Upper lobe of right lung (tissue), 1 donor: Measurements from ENCODE around the gene CHMP4B. TPM values are rescaled to one million over a fixed set of nuclear protein-coding genes. Genes with fewer than 3 reads are reported as not detected.

Experiments used
- ATAC-seq: fragments of 200-7000 bp; cut with Tn5 transposase; one replicate; pipeline ENCODE4 v1.9.1; 2020; ENCODE audit warnings: mild to moderate bottlenecking, moderate library complexity
- DNase-seq: peaks from one replicate; pipeline ENCODE4 v3.0.0-alpha.2; 2020
- H3K27ac ChIP-seq: fragments of 200-600 bp; one replicate; pipeline ENCODE4 v1.8.0; 2022
- H3K27me3 ChIP-seq: fragments of 200-600 bp; one replicate; pipeline ENCODE4 v1.8.0; 2022; ENCODE audit warnings: mild to moderate bottlenecking
- H3K36me3 ChIP-seq: fragments of 200-600 bp; one replicate; pipeline ENCODE4 v1.8.0; 2022
- H3K4me1 ChIP-seq: fragments of 200-600 bp; one replicate; pipeline ENCODE4 v1.8.0; 2022
- H3K4me3 ChIP-seq: fragments of 200-600 bp; one replicate; pipeline ENCODE4 v1.8.0; 2022; ENCODE audit warnings: mild to moderate bottlenecking
- H3K9me3 ChIP-seq: fragments of 200-600 bp; one replicate; pipeline ENCODE4 v1.8.0; 2022
- intact Hi-C: fragments of 100-400 bp; cut with DNase I; formaldehyde crosslinking; loops from one replicate; pipeline ENCODE4 v1.11.0; 2022
- total RNA-seq: library from RNA; stranded (reverse); fragmentation: NEBNext Ultra II Directional; extraction: Animal tissue kit (Norgen Biotek cat#: 25700); gene quantifications from one replicate; pipeline ENCODE4 v1.2.1, GENCODE V29; 2021
- TF ChIP-seq, protein P1 (sequence below): fragments of 200-600 bp; IDR thresholded peaks from one replicate; pipeline ENCODE4 v1.8.0; 2022; ENCODE audit warnings: antibody characterized with exemption
- donor health status: DM: no; HTN: yes; CAD: no; lungs with severe emphysema.

Gene CHMP4B
- total RNA-seq, 1 donor from 2014 or later: 86.6 TPM

DNA sequence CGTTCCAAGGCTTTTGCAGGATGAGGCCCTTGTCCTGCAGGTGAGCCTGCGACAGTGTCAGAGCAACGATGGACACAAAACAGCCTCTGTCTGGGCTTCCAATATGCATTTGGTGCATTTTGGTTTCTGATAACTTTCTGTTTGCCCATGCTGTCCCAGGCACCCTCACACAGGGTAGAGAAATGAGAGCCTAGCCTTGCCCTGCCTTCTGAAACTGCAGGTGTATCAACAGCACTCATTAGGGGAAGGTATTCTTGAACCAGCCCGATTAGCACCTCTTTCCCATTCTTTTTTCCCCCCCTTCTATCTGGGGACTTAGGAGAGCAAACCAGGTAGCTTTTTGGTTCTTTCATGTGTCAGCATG, 30.3 kb downstream of the CHMP4B start:
- Histone ChIP-seq H3K9me3 (no peaks in the 10 kb centered on the region), H3K36me3 (no peaks in the 10 kb centered on the region), H3K27ac (no peak overlapping the region), H3K4me3 (no peak overlapping the region), H3K27me3 (no peaks in the 10 kb centered on the region), H3K4me1 (peaks cover 64% of the 10 kb centered on the region)
- intact Hi-C loops: no loop called here
- no peak for ATAC-seq
- DNase-seq: no peak
- TF ChIP-seq, protein P1, sequence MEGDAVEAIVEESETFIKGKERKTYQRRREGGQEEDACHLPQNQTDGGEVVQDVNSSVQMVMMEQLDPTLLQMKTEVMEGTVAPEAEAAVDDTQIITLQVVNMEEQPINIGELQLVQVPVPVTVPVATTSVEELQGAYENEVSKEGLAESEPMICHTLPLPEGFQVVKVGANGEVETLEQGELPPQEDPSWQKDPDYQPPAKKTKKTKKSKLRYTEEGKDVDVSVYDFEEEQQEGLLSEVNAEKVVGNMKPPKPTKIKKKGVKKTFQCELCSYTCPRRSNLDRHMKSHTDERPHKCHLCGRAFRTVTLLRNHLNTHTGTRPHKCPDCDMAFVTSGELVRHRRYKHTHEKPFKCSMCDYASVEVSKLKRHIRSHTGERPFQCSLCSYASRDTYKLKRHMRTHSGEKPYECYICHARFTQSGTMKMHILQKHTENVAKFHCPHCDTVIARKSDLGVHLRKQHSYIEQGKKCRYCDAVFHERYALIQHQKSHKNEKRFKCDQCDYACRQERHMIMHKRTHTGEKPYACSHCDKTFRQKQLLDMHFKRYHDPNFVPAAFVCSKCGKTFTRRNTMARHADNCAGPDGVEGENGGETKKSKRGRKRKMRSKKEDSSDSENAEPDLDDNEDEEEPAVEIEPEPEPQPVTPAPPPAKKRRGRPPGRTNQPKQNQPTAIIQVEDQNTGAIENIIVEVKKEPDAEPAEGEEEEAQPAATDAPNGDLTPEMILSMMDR: no peak

DNA sequence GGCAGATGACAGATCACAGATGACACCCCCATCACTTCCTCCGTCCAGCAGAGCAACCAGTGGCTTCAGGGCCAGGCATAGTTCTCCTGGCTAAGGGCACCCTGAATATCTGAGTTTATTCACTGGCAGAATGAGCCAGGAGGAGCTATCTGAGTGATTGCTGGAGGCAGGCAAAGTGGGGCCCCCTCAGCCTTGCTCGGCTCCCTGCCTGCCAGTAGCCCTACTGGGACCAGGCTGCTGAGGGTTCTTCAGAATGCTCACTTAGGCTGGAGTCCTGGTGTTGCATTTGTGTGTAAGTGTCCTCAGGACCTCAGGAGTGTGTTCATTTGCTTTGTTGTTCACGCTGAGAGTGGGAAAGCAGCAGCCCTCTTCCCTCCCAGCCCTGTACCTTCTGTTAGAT, 31.2 kb downstream of the CHMP4B start:
- TF ChIP-seq, protein P1: no peak
- ATAC-seq: peak; percentile 65
- H3K9me3 ChIP-seq: no peaks in the 10 kb centered on the region
- H3K4me3 ChIP-seq: no peak overlapping the region
- no peaks in the 10 kb centered on the region for H3K27me3 ChIP-seq
- H3K4me1 ChIP-seq: peaks cover 58% of the 10 kb centered on the region
- H3K36me3 ChIP-seq: no peaks in the 10 kb centered on the region
- intact Hi-C loops: no loop called here
- no peak for DNase-seq
- H3K27ac ChIP-seq: no peak overlapping the region

DNA sequence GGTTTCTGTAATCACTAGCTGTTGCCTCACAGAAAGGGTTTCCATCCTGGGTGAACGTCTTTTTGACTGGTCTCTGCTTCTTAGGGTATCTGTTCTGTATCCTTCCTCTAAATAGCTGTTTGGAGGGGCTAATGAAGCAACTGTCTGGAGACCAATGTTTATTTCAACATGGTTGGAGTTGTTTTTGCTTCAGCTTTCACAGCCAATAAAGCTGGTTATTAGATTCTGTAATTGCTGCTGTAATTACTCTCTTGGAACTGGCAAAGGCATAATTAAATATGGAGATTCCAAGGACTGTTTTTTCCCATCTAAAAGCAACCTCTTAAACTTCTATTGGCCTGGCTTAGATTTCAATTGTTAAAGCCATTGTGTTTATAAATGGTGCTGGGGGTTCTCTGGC, 31.9 kb downstream of the CHMP4B start:
- H3K4me1 ChIP-seq: peaks cover 52% of the 10 kb centered on the region
- no peaks in the 10 kb centered on the region for H3K36me3 ChIP-seq
- H3K27ac ChIP-seq: no peak overlapping the region
- DNase-seq: no peak
- no peak for ATAC-seq
- intact Hi-C loops: no loop called here
- TF ChIP-seq, protein P1: no peak
- no peaks in the 10 kb centered on the region for H3K27me3 ChIP-seq
- H3K9me3 ChIP-seq: no peaks in the 10 kb centered on the region
- no peak overlapping the region for H3K4me3 ChIP-seq

DNA sequence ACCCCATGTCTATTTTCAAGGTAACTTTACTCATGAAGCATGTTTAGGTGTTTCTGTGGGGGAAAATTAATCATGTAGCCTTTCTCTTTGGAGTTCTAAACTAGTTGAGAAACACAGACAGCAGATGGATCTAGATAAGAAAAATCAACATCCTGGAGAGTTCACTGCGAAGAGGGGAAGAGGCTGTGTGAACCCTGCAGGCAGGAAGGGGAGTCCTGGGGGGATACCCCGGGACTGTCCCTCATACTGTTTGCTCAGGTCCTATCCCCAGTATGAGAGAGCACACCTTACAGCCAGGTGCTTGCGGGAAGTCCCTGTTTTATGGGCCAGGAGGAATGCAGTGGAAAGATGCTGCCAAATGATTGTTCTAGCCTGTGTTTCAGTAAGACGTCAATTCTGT, 32.7 kb downstream of the CHMP4B start:
- Histone ChIP-seq H3K9me3 (no peaks in the 10 kb centered on the region), H3K36me3 (peaks cover 6% of the 10 kb centered on the region), H3K4me3 (no peak overlapping the region), H3K4me1 (peaks cover 44% of the 10 kb centered on the region), H3K27me3 (no peaks in the 10 kb centered on the region), H3K27ac (no peak overlapping the region)
- intact Hi-C loops: no loop called here
- DNase-seq (no peak), ATAC-seq (peak; percentile 48)
- TF ChIP-seq, protein P1: no peak

DNA sequence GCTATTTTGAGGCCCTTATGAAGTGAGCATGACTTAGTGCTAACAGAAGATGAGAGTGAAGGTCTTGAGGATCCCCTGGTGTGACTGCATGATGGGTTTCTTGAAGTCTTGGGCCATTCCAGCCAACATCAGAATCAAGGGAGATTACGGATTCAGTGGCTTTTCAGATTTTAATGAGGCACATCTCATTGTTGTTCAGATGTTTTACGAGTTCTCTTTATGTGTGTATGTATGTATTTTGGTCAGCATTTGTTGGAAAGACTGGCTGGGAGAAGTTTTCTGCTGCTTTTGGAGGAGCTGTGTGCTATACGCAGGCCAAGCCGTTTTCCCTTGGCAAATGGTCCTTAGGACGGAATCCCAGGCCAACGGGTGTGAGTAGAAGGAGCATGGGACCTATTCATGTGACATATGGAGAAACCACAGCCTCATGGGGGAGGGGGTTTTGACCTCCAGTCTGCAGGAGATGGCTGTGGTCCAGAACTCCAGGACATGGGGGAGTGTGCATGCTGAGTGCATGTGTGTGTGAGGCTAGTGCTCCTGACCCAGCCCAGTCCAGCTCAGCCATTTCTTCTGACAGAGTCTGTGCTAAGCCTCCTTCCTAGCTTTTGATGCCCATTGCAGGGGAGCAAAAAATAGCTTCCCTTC, 35.3 kb downstream of the CHMP4B start:
- no peaks in the 10 kb centered on the region for H3K9me3 ChIP-seq
- H3K4me1 ChIP-seq: peaks cover 24% of the 10 kb centered on the region
- ATAC-seq (peak; percentile 6), DNase-seq (no peak)
- TF ChIP-seq, protein P1: no peak
- H3K27me3 ChIP-seq: no peaks in the 10 kb centered on the region
- H3K4me3 ChIP-seq: no peak overlapping the region
- intact Hi-C loops: no loop called here
- H3K27ac ChIP-seq: no peak overlapping the region
- peaks cover 30% of the 10 kb centered on the region for H3K36me3 ChIP-seq

DNA sequence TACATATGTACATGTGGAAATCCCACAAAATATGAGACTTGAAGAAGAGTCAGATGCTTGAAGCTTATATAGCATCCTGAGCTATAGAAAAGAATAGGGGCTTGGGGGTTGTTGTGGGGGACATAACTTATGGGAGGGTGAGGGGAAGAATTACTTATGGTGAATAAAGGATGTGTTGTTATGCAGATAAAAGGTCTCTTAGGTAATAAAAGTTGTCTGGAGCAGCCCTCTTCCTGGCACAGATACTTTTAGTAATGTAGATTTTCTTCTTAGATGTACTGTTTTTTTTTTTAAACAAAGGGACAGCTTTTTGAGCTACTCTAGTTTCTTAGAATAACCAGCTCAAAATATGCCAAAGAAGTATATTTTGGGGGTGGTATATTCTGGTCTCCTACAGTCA, 35.9 kb downstream of the CHMP4B start:
- peaks cover 18% of the 10 kb centered on the region for H3K4me1 ChIP-seq
- TF ChIP-seq, protein P1: no peak
- intact Hi-C loops: no loop called here

More for the DNA sequence above, 35.9 kb downstream of the CHMP4B start:
- H3K4me3 ChIP-seq: no peak overlapping the region
- no peaks in the 10 kb centered on the region for H3K27me3 ChIP-seq
- H3K36me3 ChIP-seq: peaks cover 36% of the 10 kb centered on the region
- no peak overlapping the region for H3K27ac ChIP-seq
- DNase-seq (no peak), ATAC-seq (no peak)
- no peaks in the 10 kb centered on the region for H3K9me3 ChIP-seq
